GM19043 (cell line): ENCODE data around the gene PNKP.

Experiments
- ATAC-seq: cut with Tn5 transposase; IDR thresholded peaks from one replicate; pipeline ENCODE4 v1.9.1; 2021; ENCODE audit warnings: low read depth; ENCODE audit not compliant: unreplicated experiment

The PNKP gene

DNA sequence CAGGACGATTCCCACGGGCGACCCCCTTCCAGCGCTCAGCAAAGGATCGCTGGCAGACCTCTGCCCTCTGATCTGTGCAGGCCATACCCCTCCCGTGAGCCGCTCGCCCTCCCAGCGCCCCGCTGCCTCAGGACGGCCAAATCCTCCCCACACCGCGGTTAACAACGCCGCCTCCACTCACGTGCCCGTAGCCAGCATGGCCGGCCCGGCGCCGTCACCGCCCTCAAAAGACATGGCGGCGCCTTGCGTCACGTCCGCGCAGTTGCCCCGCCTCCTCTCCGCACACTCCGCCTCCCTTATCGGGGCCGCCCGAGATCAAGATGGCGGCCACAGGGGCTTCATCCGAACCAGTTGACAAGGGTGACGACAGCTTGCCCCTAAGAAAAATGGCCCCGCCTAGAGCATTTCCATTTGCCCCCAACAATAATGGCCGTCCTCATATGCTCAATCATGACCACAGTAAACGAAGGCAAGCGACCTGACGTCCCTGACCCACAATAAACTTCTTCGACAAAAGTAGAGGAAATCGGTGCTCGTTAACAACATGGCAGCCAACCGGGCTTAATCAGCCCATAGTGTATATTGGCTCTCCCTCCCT, 9.1 kb upstream of the PNKP start:
- peak; percentile 41 for ATAC-seq

DNA sequence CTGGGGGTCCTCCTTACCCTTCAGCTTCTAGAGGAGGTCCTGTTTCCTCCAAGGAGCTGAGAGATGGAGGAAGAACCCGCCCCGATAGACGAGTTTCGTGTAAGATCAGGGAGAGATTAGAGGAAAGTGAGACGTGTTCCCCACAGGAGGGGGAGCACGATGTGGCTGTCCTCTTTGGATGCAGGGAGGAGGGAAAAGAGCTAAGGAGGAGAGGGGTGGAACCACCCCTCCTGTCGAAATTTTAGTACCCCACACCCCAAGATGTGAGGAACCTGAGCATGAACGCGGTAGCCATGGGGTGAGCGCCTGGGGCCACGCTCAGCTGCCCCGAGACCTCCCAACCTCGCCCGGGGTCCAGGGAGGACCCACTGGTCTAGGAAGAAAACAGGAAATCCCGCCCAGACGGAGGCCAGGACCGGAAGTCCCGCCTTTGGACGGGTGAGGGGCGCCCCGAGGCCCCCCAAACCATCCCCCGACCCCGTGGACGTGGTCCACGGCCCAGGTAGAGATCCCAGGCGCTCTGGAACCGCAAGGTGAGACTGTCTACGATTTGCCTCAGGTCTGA, 8.6 kb upstream of the PNKP start:
- no peak for ATAC-seq

DNA sequence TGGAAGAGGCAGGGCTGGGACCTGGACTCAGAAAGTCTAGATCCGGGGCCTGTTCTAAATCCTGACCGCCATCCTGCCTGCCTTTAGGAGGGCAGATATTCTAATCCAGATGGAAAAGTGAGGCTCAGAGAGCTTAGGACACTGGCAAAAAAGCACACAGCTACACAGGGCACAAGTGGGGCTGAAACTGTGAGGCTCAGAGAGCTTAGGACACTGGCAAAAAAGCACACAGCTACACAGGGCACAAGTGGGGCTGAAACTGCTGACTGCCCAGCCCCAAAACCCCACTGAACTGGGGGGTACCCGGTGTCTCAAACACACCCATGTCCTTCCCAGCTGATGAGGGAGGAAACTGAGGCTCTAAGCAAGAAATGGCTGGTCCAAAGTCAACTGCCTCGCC, 7.8 kb upstream of the PNKP start:
- ATAC-seq: no peak

DNA sequence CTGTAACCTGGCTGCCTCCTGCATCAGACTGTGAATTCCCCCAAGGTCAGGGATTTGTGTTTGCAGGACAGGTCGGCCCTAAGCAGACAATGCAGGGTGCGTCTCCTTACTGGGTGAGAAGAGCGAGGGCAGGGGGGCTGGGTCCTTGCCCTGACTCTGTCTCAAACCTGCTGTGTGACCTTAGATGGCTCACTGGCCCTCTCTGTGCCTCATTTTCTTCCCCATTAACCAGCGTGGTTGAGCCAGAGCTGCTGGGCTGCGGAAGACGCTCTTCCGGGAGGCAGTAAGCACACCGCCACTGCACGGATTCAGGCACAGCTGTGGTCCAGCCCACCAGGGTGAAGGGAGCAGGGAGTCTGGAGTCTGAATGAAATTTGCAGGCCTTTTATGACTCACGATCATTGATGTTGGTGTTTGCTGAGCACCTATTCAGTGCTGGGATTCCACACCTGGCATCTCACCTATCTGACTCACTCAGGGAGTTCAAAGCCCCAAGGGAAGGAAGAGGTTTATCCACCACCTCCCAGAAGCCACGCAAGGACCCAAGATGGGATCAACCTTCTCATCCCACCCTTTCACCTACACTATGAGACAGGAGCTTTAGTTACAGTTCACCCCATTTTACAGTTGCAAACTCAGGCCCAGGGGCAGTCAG, 7.3 kb upstream of the PNKP start:
- ATAC-seq: no peak

DNA sequence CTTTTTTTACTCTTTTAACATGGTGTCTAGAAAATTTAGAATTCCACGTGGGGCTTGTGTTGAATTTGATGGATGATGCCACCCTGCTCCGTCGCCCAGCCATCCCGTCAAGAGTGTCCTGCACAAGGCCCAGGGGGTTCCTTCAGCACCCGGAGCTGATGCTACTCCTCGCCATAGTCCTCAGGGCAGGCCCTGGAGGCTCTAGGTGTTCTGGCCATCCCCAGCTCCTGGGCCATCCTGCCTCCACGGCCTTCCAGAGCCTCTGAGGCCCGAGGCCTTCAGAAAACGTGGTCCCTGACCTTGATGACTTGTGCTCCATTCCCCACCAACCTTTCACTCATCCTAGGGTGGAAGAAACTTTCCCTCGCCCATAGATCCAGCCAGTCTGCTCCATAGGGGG, 6.5 kb upstream of the PNKP start:
- no peak for ATAC-seq

DNA sequence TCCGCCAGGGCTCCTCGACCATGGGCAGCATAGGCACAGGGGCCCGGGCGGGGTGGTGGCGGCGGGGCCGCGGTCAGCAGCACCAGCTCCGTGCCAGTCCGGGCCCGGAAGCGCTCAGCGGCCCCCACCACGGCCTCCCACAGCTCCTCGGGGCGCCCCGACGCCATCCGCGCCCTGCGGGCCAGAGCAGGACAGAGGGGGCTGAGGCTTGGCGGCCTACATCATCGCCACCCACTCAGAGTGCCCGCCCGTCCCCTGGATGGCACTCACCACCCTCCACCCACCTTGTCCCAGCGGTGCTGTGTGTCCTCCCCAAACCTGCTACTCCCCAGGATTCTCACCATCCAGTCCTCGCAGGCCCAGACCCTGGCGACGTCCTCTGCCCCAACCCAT, 5.7 kb upstream of the PNKP start:
- ATAC-seq: no peak

DNA sequence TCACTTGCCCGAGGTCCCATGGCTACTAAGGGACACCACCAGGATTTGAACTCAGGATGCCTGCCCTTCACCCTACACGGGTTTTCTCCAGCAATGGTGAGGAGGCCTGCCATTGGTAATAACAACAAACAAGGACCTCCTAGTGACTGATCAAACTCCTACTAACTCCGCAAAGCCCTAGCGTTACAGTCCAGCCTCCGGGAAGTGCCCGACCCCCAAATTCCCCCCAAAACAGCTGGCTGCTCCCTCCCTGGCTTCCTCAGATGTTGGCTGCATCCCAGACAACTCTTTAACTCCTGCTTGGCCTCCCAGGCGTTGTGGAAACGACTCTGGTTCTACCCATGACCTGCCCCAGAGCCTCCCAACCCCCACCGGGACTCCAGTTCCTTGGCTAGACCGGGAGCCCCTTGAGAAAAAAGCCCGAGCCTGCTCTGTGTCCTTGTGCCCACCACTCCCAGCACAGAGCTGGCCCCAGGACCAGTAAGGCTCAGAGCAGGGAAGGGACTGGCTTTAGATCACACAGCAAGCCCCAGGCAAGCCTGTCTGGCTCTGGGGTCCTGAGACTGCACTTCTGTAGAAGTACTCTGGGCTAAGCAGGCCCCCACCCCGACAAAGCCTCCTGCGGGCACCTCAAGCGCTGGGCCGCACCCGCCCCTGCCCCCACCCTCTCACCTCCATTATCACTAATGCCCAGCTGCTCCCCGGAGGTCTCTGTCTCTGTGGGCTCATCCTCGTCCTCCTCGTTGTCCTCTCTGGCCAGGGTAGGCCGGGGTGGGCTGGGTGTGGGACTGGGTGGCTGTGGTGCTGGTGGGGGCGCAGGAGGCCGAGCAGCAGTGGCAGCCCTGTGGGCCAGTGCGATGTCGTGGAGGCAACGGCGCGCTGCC, 5.1 kb upstream of the PNKP start:
- no peak for ATAC-seq

DNA sequence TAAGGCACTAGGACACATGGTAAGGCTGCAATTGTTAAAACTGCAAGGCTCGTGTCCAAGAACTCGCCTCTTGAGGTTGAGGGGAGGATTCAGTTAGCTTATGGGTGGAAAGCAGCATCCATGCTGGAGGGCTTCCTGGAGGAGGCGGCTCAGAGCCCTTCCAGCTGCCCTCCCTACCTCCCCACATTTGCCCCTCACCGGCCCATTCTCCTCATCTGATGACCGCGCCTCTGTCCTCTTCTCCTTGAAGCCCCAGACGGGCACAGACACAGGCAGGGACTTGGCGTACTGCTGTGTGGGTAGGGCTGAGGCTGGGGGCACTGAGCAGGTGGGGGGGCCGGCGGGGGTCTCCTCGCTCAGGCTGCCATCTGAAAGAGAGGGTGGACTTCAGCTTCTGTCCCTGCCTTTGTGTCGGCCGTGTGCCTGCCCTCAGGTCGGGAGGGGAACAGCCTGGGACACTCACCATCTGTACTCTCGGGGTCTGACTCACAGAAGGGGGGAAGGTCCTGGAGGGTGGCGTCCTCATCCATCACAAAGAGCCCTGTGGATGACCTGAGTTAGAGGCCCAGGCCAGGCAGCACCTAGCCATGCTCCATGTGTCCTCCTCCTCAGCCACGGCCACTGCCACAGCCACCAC, 4.1 kb upstream of the PNKP start:
- no peak for ATAC-seq

DNA sequence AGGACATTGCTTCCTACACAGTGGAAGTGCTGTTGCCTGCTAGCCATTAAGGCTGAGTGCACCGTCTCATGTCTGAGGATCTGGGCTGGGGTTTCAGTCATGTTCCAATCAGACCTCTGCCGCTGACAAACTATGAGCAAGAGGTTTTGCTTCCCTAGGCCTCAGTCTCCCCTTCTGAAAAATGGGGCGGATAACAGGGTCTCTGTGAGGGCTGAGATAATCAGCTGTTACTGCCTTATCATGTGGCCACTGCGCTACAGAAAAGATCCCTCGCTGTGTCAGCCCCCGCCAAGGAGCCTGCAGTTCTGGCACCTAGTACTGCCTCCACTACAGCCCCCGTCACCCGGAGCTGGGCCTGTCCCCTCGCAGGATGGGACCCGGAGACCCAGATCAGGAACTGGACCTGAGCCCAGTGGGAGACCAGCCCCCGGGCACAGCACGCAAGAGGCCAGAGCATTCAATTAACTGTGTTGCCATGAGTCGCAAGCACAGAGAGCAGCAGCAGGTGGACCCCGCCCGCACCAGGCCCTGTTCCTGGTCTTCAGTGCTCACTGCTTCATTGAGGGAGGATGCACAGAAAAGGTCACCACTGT, 3.0 kb upstream of the PNKP start:
- ATAC-seq: no peak

DNA sequence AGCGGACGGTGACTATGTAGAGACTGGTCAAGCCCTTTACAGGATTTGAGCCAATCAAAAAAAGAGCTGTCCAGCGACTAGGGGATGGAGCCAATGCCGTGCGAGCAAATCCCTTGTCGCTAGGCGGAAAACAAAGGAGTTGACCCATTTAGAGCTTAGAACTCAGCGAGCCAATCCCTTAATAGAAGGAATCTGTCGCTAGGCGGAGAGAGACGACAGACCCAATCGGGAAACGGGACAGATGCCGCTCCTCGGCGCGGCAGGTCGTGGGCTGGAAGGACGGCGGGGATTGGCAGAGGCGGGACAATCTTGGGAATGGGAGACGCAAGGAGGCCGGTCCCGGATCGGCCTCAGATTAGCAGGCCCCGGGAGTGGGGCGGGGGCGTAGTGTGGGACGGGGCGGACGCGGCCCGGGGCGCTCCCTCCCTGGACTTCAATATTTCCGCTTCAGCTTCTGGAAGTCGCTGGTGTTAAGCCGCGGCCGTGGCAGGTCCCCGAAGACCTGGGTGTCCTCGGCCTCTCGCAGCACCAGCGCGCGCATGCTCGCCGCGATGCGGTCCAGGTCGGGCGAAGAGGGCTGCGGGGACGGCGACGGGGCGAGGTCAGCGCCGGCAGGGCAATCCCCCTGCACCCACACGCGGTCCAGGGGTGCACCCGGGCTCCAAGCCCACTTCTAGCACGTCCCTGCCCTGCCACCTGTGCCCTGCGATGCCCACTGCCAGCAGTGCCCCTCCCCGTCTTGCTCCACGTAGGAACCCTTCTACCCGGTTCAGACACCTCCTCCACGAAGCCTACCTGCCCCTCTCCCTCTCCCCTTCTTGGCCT, 2.3 kb upstream of the PNKP start:
- peak; percentile 78 for ATAC-seq

DNA sequence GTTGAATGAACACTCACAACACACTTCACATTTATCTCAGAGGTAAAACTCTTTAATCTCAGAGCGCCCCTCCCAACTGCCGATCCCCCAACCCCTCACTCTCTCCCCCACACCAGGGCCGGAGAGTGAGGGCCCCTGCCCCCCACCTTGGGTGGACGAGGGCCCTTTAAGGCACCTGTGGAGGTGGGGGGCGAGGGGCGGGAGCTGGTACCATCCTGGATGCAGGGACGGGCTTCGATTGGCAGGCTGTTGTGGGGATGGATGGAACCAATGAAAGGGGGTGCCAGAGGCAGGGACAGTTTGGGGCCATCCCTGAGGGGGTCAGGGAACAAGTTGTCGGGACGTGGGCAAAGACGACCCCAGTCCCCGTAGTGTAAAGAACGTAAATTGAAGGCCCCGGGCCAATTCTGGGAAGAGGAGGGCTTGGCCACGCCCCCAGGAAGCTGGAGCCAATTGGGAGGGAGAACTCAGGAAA, 1.7 kb upstream of the PNKP start:
- no peak for ATAC-seq

DNA sequence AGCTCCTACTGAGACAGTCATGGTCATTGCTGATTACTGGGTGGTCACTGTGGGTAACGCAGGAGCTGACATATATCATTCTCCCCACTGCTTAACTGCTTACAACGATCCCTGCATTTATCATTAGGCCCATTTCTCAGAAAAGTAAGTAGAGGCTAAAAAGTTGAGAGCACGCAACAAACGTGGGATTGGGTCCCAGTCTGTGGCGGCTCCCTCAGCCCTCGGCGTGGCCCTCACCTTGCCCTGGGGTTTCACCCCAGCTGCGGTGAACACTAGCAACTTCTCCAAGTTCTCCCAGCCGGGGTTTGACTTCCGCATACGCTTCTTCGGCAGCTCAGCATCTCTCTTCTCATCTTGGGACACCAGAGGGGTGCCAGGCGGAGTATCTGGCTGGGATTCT, 2.5 kb downstream of the PNKP start:
- no peak for ATAC-seq

DNA sequence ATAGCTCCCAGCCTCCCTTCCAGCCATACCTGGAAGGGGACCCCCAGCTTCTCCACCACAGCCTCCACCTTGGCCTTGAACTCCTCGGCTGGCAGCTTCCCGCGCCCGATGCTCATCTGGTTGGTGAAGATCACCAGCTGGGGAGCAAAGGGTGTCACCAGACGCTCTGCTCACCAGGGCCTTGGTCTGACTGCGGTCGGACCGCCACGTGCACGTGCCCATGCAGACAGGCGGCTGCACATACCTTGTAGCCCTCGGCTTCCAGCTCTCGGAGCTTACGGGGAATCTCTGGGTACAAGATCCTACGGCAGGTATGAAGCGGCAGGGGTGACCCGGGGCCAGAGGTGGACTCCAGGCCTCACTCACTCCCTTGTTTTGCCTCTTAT, 3.4 kb downstream of the PNKP start:
- no peak for ATAC-seq

DNA sequence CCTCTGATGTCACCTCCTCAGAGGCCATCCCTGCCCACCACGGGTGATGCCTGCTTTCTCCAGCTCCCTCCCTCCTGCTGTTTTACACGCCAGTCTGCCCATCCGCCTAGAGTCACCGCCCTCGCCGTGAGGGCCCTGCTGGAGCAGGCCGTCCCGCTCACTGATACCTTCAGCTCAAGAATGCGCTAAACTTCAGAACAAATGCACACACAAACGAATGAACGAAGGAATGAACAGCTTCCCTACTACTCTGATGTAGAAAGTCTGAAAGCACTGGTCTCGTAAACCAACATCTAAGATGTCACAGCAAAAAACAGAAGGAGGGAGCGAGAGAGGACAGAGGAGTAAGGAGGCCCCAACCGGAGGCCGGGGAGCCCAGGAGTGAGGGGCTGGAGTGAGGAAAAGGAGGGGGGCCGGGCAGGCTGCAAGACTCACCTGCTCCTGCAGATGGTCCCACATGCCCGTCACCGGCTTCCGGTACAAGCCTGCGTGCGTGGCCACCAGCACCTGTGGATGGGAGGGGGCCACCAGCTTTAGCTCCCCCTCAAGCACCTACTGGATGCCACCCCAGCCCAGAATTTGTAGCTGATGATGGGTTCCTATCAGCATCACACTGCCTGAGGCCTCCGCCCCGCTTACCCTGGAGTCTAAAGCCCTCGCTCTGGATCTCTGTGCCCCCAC, 4.0 kb downstream of the PNKP start:
- no peak for ATAC-seq

DNA sequence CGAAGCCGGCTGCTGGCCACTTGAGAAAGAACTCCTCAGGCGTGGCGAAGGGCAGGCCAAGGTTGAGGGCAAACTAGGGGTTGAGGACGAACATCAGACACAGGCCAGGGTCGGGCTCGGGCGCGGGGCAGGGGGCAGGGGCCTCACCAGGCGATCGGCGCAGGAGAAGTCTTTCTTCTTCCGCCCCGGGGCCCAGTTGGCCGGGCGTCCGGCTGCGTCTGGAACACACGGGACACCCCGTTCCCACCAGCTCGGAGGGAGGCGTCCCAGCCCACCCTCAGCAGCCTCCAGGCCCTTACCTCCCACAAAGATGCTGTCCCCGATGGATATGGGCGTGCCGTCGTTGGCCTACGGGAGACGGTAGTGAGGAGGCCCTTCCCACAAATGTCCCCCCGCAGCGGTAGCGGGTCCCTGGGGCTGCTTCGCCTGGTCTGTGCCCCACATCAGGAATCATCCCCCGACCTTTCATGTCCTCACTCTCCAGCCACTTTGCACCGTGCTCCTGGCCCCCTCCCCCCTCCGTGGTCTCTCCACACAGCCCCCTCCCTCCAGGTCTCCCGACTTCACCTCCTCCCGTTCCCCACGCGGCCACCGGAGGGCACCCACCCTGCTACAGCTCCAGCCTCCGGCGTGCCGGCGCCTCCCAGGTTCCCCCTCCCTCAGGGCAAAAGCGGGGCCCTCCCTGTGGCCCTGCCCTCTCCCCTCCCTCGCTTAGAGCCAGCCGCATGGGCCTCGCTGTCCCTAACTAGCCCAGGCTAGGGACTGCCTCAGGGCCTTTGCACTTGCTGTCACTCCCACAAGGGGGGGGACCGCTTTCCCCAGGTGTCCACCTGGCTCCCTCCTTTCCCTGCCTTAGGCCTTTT, 4.8 kb downstream of the PNKP start:
- no peak for ATAC-seq

DNA sequence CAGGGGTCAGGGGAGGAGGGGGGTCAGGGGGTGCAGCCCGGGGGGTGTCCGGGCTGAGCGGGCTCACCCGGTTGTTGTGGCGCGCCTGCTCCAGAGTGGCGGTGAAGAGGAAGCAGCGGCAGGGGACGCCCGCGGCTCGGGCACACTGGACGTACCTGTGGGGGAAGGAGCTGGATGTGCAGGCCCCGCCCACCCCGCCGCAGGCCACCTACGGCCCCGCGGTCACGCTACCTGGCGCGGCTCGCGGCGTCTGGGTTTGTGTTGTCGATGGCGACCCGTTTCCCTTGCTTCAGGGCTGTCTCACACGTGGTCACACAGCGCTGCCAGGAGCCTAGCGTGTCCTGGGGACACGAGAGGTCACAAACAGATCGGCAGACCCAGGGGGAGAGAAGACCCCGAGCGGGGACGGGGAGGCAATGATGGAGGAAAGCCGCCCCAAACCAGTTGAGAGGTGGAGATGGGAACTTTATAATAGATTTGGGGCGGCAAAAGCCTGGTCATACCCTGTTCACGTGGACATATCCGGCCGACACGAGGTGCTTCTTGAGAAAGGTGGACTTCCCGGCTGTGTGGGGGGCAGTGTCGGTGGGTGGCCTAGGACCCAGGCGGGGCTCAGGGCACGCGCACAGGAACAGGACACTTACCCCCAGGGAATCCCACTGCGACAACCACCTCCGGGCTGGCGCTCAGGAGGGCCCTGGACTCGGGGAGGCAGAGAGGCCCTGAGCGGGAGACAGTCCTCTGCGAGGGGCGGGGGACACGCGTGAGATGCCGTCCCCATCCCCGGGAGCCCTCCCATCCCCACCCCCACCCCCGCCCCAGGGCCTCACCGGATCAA, 5.6 kb downstream of the PNKP start:
- ATAC-seq: no peak

DNA sequence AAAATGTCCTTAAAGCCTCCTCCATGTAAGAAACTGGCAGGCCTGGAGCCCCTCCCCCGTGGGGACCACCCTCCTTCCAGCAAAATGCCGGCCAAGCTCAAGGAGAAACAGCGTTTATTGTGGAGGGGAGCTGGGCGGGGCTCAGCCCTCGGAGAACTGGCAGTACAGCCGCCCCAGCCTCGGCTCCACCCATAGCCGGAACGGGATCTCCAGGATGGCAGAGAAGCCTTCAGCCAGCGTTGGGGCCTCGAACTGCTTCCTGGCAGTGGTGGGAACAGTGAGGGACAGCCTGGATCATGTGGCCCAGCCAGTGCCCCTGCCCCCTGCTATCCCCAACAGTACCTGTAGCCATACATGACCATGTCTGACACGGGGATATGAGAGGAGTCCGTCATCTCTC, 6.3 kb downstream of the PNKP start:
- no peak for ATAC-seq
